ENCODE data around the gene ZNF639.

DNA sequence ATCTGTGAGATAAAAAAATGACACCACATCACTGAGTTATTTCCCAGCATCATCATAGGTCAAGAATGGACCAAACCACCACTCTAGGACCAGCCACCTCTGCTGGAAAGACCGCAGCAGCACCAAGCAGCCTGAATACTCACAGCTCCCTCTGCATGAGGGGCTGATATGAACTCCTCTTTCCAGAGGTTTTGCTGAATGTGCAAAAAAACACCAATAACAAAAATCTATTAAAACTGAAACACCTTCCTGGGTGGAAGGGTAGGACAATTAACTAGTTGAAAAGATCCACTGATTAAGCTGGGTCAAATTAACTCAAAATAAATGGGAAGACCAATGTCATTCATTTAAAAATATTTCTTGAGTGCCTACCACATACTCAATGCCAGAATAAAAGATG is 43.0 kb upstream of the ZNF639 start:
- TF ChIP-seq CTCF (IDR thresholded peaks at IDR 0.05; ENCODE audit: poor library complexity) (no peak), EZH2 (IDR thresholded peaks at IDR 0.05; ENCODE audit: borderline replicate concordance) (no peak)

All from hepatocyte (in vitro differentiated cells).